GM12801 (cell line): Measurements from ENCODE around the gene NPHP1.
A peak's percentile ranks its signal among the peaks of the same experiment; 100 is the strongest.

Experiments
- CTCF ChIP-seq: IDR thresholded peaks from one replicate; pipeline ENCODE4 v1.5.1; 2011; ENCODE audit warnings: control low read depth; ENCODE audit not compliant: insufficient read length; ENCODE audit errors: extremely low read depth

NPHP1 gene

GRCh38 chr2:110173523-110173922 is 31.3 kb downstream of the NPHP1 start:
- TF ChIP-seq CTCF = no peak

- no peak for TF ChIP-seq CTCF
Measured at GRCh38 chr2:110172506-110172905, 32.3 kb downstream of the NPHP1 start.

DNA sequence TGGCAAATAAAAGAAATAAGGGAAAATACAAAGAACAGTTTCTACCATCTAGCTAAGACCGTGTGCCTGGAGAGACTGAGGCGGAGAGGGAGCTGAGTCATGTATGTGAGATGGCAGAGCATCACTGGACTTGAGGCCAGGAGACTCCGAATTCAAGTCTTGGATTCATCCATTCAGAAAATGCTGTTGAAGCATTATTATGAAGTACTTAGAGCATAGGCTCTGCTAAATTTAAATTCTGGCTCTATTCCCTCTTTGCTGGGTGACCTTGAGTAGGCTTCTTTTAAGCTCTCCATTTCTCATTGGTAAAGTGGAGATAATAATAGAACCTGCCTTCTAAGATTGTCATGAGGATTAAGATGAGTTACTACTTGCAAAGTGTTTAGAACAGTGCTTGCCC is 34.7 kb downstream of the NPHP1 start:
- TF ChIP-seq CTCF = no peak

DNA sequence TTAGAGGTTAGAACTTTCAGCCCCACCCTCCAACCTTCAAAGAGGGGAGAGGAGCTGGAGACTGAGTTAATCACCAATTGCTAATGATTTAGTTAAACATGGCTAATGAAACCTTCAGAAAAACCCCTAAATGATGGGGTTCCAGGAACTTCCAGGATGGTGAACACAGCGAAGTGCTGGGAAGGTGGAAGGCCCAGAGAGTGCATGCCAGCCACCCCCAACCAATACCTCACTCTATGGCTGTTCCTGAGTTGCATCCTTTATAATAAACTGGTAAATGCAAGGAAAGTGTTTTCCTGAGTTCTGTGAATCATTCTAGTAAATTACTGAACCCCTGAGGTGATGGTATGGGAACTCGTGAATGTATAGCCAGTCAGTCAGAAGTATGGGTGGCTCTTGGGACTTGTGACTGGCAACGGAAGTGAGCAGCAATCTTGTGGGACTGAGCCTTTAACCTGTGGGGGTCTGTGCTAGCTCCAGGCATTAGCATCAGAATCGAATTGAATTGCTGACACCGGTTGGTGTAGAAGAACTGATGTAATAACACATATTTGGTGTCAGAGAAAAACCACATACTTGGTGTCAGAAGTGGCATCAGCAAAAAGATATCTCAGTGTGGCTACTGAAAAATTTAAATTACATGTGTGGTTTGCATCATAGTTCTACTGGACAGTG is 37.4 kb downstream of the NPHP1 start:
- no peak for TF ChIP-seq CTCF

DNA sequence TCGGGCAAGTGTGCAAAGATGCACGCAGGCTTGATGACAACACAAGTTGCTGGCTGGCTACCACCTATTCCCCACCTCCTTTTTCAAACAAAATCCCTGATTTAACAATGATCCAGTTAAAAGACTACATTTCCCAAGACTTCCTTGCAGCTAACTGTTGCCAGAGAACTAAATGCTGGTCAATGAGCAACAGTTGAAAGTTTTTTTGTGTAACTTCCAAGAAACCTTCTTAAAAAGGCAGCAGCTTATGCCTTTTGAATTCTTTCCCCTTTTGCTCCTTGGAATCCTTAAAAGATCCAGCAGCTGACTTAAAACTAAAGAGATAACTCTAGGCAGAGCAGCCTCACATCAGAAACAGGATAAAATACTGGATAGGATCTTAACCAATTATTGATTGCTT is 38.5 kb downstream of the NPHP1 start:
- TF ChIP-seq CTCF = no peak

GRCh38 chr2:110157153-110157793 is 47.5 kb downstream of the NPHP1 start:
- peak; percentile 40 for TF ChIP-seq CTCF

- no peak for TF ChIP-seq CTCF
Measured at GRCh38 chr2:110153416-110153815, 51.4 kb downstream of the NPHP1 start.
